H9 (cell line): ENCODE data around the gene TIPRL. TPM values are rescaled to one million over a fixed set of nuclear protein-coding genes. Genes with fewer than 3 reads are reported as not detected.

Experiments
- DNase-seq: peaks from one replicate; pipeline ENCODE4 v3.0.0-alpha.2; 2017
- H2AFZ ChIP-seq: one replicate; pipeline ENCODE4 v1.6.1; 2013; ENCODE audit warnings: mild to moderate bottlenecking, low read length, control low read depth, moderate library complexity
- H2AK5ac ChIP-seq: 2 replicates; pipeline ENCODE4 v1.6.1; 2013; ENCODE audit warnings: low read length, control low read depth, mixed read lengths; ENCODE audit not compliant: insufficient read length
- H2BK120ac ChIP-seq: one replicate; pipeline ENCODE4 v1.6.1; 2013; ENCODE audit warnings: low read depth, mild to moderate bottlenecking, low read length, control low read depth, inconsistent platforms; ENCODE audit not compliant: poor library complexity, severe bottlenecking
- H2BK12ac ChIP-seq: 2 replicates; pipeline ENCODE4 v1.6.1; 2013; ENCODE audit warnings: low read length, control low read depth, mixed read lengths, low read depth; ENCODE audit not compliant: insufficient read length
- H2BK15ac ChIP-seq: 2 replicates; pipeline ENCODE4 v1.6.1; 2013; ENCODE audit warnings: low read depth, low read length, control low read depth
- H2BK20ac ChIP-seq: one replicate; pipeline ENCODE4 v1.6.1; 2013; ENCODE audit warnings: low read depth, mild to moderate bottlenecking, low read length, control low read depth, inconsistent platforms; ENCODE audit not compliant: poor library complexity, severe bottlenecking
- H2BK5ac ChIP-seq: 2 replicates; pipeline ENCODE4 v1.6.1; 2013; ENCODE audit warnings: low read length, control low read depth, mixed read lengths; ENCODE audit not compliant: insufficient read length
- H3K14ac ChIP-seq: 2 replicates; pipeline ENCODE4 v1.6.1; 2013; ENCODE audit warnings: low read length, control low read depth; ENCODE audit not compliant: insufficient read depth
- H3K18ac ChIP-seq: 2 replicates; pipeline ENCODE4 v1.6.1; 2013; ENCODE audit warnings: low read depth, mild to moderate bottlenecking, mixed read lengths, low read length, control low read depth; ENCODE audit not compliant: insufficient read length
- H3K23ac ChIP-seq: 2 replicates; pipeline ENCODE4 v1.6.1; 2013; ENCODE audit warnings: low read length, control low read depth, mixed read lengths, low read depth; ENCODE audit not compliant: insufficient read length
- H3K23me2 ChIP-seq: 2 replicates; pipeline ENCODE4 v1.6.1; 2013; ENCODE audit warnings: low read depth, mild to moderate bottlenecking, mixed read lengths, low read length, control low read depth; ENCODE audit not compliant: insufficient read length, poor library complexity, severe bottlenecking
- H3K27ac ChIP-seq: 2 replicates; pipeline ENCODE4 v1.5.1; 2013; ENCODE audit warnings: low read length, control low read depth, mixed read lengths, low read depth; ENCODE audit not compliant: insufficient read length
- H3K27me3 ChIP-seq: 2 replicates; pipeline ENCODE4 v1.6.1; 2013; ENCODE audit warnings: low read length, control low read depth, inconsistent platforms; ENCODE audit not compliant: insufficient read depth
- H3K4ac ChIP-seq: 2 replicates; pipeline ENCODE4 v1.6.1; 2013; ENCODE audit warnings: low read depth, mild to moderate bottlenecking, control low read depth, inconsistent platforms, low read length, moderate library complexity
- H3K4me1 ChIP-seq: 2 replicates; pipeline ENCODE4 v1.6.1; 2013; ENCODE audit warnings: low read length, control low read depth, inconsistent platforms; ENCODE audit not compliant: insufficient read depth
- H3K4me2 ChIP-seq: 2 replicates; pipeline ENCODE4 v1.6.1; 2013; ENCODE audit warnings: low read length, control low read depth, mixed read lengths; ENCODE audit not compliant: insufficient read length, insufficient read depth
- H3K56ac ChIP-seq: 2 replicates; pipeline ENCODE4 v1.6.1; 2013; ENCODE audit warnings: low read depth, mild to moderate bottlenecking, mixed read lengths, low read length, control low read depth; ENCODE audit not compliant: insufficient read length
- H3K79me1 ChIP-seq: 2 replicates; pipeline ENCODE4 v1.6.1; 2013; ENCODE audit warnings: low read depth, mild to moderate bottlenecking, moderate library complexity, low read length, control low read depth, inconsistent platforms; ENCODE audit not compliant: insufficient read depth, poor library complexity, severe bottlenecking
- H3K79me2 ChIP-seq: 2 replicates; pipeline ENCODE4 v1.6.1; 2013; ENCODE audit warnings: low read length, control low read depth, inconsistent platforms; ENCODE audit not compliant: insufficient read depth
- H3K9ac ChIP-seq: 2 replicates; pipeline ENCODE4 v1.6.1; 2013; ENCODE audit warnings: low read length, control low read depth, mixed read lengths; ENCODE audit not compliant: insufficient read length; ENCODE audit errors: extremely low read depth
- H3K9me3 ChIP-seq: one replicate; pipeline ENCODE4 v1.6.1; 2013; ENCODE audit warnings: low read depth, low read length, inconsistent platforms; ENCODE audit not compliant: control insufficient read depth
- H3T11ph ChIP-seq: one replicate; pipeline ENCODE4 v1.6.1; 2013; ENCODE audit warnings: mild to moderate bottlenecking, low read length, control low read depth, inconsistent platforms
- H4K20me1 ChIP-seq: one replicate; pipeline ENCODE4 v1.6.1; 2013; ENCODE audit not compliant: control insufficient read depth, insufficient read length, insufficient read depth
- H4K5ac ChIP-seq: 2 replicates; pipeline ENCODE4 v1.6.1; 2013; ENCODE audit warnings: low read depth, mild to moderate bottlenecking, mixed read lengths, low read length, control low read depth; ENCODE audit not compliant: insufficient read length
- H4K8ac ChIP-seq: replicated peaks from 2 replicates; pipeline ENCODE4 v1.6.1; 2013; ENCODE audit warnings: low read length, control low read depth, mixed read lengths, low read depth; ENCODE audit not compliant: insufficient read length
- H4K91ac ChIP-seq: 2 replicates; pipeline ENCODE4 v1.6.1; 2013; ENCODE audit warnings: low read depth, mild to moderate bottlenecking, moderate library complexity, mixed read lengths, low read length, control low read depth; ENCODE audit not compliant: insufficient read length
- H3K27ac Mint-ChIP-seq, 3 experiments: 2 replicates in 2 of 3; 3 replicates in 1 of 3; pipeline ENCODE4 v1.8.0; 2020 to 2021; ENCODE audit warnings: mixed read lengths in 3 of 3, mild to moderate bottlenecking in 1 of 3, moderate library complexity in 1 of 3
- H3K27me3 Mint-ChIP-seq: 2 replicates; pipeline ENCODE4 v1.8.0; 2021; ENCODE audit warnings: low read depth, mild to moderate bottlenecking, moderate library complexity, mixed read lengths
- H3K36me3 Mint-ChIP-seq, 3 experiments: 2 replicates in 2 of 3; 3 replicates in 1 of 3; pipeline ENCODE4 v1.8.0; 2020 to 2021; ENCODE audit warnings: low read depth in 3 of 3, mixed read lengths in 3 of 3; ENCODE audit not compliant: insufficient read depth in 1 of 3
- H3K4me1 Mint-ChIP-seq, 2 experiments: 2 replicates each; pipeline ENCODE4 v1.8.0; 2020; ENCODE audit warnings: mixed read lengths in 2 of 2
- H3K4me3 Mint-ChIP-seq, 2 experiments: 2 replicates in 1 of 2; 3 replicates in 1 of 2; pipeline ENCODE4 v1.8.0; 2020 to 2021; ENCODE audit warnings: mild to moderate bottlenecking in 2 of 2, mixed read lengths in 2 of 2, moderate library complexity in 1 of 2
- H3K9me3 Mint-ChIP-seq, 2 experiments: 2 replicates in 1 of 2; 3 replicates in 1 of 2; pipeline ENCODE4 v1.8.0; 2020; ENCODE audit warnings: mild to moderate bottlenecking in 2 of 2, mixed read lengths in 2 of 2, moderate library complexity in 1 of 2
- WGBS: extraction: QIAGEN DNeasy Blood & Tissue Kit; methylation state at CpG from one replicate; pipeline ENCODE4 v1.1.7; 2013; ENCODE audit warnings: missing lambda C conversion rate, low lambda C conversion rate, mixed read lengths; ENCODE audit not compliant: insufficient read length; ENCODE audit errors: extremely low coverage; 5-methylcytosine and 5-hydroxymethylcytosine counted together
- total RNA-seq: library from RNA; stranded (reverse); gene quantifications from 2 replicates; pipeline ENCODE4 v1.2.1, GENCODE V29; 2021
- TF ChIP-seq, protein P1 (sequence below): fragments of 200-600 bp; sonication (generic); conservative IDR thresholded peaks from 3 replicates; pipeline ENCODE4 v1.8.0; 2021; ENCODE audit warnings: antibody characterized with exemption, mild to moderate bottlenecking

Gene TIPRL
- total RNA-seq, 1 experiment from 2014 or later = 24.4 TPM

DNA sequence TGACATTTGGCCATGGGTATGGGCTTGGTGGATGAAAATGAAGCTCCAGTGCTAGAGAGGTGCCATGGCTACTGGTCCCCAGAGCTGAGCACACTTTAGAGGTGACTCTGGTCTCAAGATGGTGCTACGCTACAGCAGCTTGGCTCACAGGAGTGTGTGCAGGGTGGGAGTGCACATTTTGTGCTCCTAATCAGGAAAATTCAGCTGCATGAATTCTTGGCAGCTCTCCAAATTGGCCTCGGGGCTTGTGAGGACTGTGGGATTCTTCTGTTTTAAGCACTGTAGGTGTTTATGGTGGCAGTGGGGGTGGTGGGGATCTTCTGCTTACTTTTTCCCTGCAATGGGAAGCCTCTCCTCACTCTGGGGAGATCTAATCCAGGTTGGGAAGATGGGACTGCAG is 17.3 kb upstream of the TIPRL start:
- H3K4me1 ChIP-seq = no peaks in the 10 kb centered on the region
- no peaks in the 10 kb centered on the region for H3K4me1 Mint-ChIP-seq
- no peak overlapping the region for H3K27ac Mint-ChIP-seq
- H3K18ac ChIP-seq = no peak overlapping the region
- H3K27me3 Mint-ChIP-seq = no peaks in the 10 kb centered on the region; the same call in 1 of the 2 replicates
- H3K23ac ChIP-seq = no peak overlapping the region
- H3K14ac ChIP-seq = no peak overlapping the region
- H3K9ac ChIP-seq = no peak overlapping the region
- H3K27ac ChIP-seq = no peak overlapping the region
- H3K79me1 ChIP-seq = no peaks in the 10 kb centered on the region
- TF ChIP-seq, protein P1, sequence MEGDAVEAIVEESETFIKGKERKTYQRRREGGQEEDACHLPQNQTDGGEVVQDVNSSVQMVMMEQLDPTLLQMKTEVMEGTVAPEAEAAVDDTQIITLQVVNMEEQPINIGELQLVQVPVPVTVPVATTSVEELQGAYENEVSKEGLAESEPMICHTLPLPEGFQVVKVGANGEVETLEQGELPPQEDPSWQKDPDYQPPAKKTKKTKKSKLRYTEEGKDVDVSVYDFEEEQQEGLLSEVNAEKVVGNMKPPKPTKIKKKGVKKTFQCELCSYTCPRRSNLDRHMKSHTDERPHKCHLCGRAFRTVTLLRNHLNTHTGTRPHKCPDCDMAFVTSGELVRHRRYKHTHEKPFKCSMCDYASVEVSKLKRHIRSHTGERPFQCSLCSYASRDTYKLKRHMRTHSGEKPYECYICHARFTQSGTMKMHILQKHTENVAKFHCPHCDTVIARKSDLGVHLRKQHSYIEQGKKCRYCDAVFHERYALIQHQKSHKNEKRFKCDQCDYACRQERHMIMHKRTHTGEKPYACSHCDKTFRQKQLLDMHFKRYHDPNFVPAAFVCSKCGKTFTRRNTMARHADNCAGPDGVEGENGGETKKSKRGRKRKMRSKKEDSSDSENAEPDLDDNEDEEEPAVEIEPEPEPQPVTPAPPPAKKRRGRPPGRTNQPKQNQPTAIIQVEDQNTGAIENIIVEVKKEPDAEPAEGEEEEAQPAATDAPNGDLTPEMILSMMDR = no peak
- no peak overlapping the region for H4K8ac ChIP-seq
- H2BK15ac ChIP-seq = no peak overlapping the region
- H3K56ac ChIP-seq = no peak overlapping the region
- WGBS = no CpG with 5 or more reads among the region's 2 CpGs
- no peaks in the 10 kb centered on the region for H4K20me1 ChIP-seq
- H4K91ac ChIP-seq = no peak overlapping the region
- H3K9me3 ChIP-seq = no peaks in the 10 kb centered on the region
- no peak overlapping the region for H2BK20ac ChIP-seq
- H2AFZ ChIP-seq = no peak overlapping the region
- no peak overlapping the region for H2BK120ac ChIP-seq
- no peak overlapping the region for H2BK5ac ChIP-seq
- no peak for DNase-seq
- H3K23me2 ChIP-seq = no peaks in the 10 kb centered on the region
- H3K4me3 Mint-ChIP-seq = no peak overlapping the region
- H2BK12ac ChIP-seq = no peak overlapping the region
- H4K5ac ChIP-seq = no peak overlapping the region
- H3K9me3 Mint-ChIP-seq = peaks cover 19 to 20% of the 10 kb centered on the region in 2 experiments
- H3T11ph ChIP-seq = no peak overlapping the region
- H2AK5ac ChIP-seq = no peak overlapping the region
- no peak overlapping the region for H3K4ac ChIP-seq
- H3K79me2 ChIP-seq = no peaks in the 10 kb centered on the region
- no peaks in the 10 kb centered on the region for H3K27me3 ChIP-seq
- peaks cover 0 to 5% (median 3%) of the 10 kb centered on the region in 3 experiments; a peak in 2 of 7 replicates for H3K36me3 Mint-ChIP-seq
- no peak overlapping the region for H3K4me2 ChIP-seq
